22Rv1 (cell line): Measurements from ENCODE around the gene SEZ6L.

ENCODE experiments used
- CTCF ChIP-seq: fragments of 450-650 bp; IDR thresholded peaks from 2 replicates; pipeline ENCODE4 v1.5.1; 2017; ENCODE audit warnings: mild to moderate bottlenecking
- ZFX ChIP-seq: fragments of 450-650 bp; IDR thresholded peaks from 2 replicates; pipeline ENCODE4 v1.6.1; 2017; ENCODE audit warnings: antibody characterized with exemption, borderline replicate concordance

GRCh38 chr22:26214466-26214865 is 45.2 kb downstream of the SEZ6L start:
- TF ChIP-seq CTCF (no peak), ZFX (no peak)
